GM10248 (cell line): ENCODE measurements around the gene CISTR.

Experiments
- CTCF ChIA-PET: fragments of 300-600 bp; sonication (Branson Sonifier 250); formaldehyde crosslinking; extraction: SDS; loops from one replicate; lab custom pipeline; 2021; ENCODE audit warnings: antibody characterized with exemption; lab: Yijun Ruan, JAX
- POLR2A ChIA-PET: fragments of 350-650 bp; sonication (Branson Sonifier 250); formaldehyde crosslinking; extraction: SDS; loops from one replicate; lab custom pipeline; 2020; ENCODE audit warnings: antibody characterized with exemption; lab: Yijun Ruan, JAX
- DNase-seq: peaks from one replicate; pipeline ENCODE4 v3.0.0; 2012; ENCODE audit errors: extremely low spot score
- CTCF ChIP-seq: IDR thresholded peaks from 2 replicates; pipeline ENCODE4 v1.5.1; 2012; ENCODE audit warnings: mild to moderate bottlenecking, low read depth; ENCODE audit errors: extremely low read depth, missing control alignments, control extremely low read depth

Gene CISTR

GRCh38 chr12:53712059-53712643, 39.6 kb downstream of the CISTR start:
- POLR2A ChIA-PET: no interaction called here
- DNase-seq: no peak
- TF ChIP-seq CTCF: no peak
- CTCF ChIA-PET: no interaction called here

DNA sequence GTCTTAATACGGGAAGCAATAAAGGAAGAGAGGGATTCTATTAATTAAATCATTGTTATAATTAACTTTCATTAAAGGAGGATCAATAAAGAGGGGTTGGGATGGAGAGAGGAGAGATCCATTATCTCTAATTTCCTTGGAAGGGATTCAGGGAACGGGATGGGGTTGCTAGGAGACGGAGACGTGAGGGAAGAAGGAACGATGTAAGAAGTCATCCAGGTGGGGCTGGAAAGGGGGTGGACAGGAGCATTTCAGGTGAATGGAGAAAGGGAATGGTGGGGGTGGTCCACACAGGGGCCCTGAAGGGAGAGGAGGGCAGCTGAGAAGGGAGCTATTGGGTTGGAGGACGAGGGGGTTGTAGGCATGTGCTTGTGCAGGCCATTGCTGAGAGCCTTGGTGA, 41.7 kb downstream of the CISTR start:
- CTCF ChIA-PET: interaction anchor here (1.2 to 10.0 kb wide), 3 partner anchors 8 to 29 kb away, joined by 3 to 398 read pairs (median 3); no protein-coding TSS in a partner anchor
- no peak for DNase-seq

DNA sequence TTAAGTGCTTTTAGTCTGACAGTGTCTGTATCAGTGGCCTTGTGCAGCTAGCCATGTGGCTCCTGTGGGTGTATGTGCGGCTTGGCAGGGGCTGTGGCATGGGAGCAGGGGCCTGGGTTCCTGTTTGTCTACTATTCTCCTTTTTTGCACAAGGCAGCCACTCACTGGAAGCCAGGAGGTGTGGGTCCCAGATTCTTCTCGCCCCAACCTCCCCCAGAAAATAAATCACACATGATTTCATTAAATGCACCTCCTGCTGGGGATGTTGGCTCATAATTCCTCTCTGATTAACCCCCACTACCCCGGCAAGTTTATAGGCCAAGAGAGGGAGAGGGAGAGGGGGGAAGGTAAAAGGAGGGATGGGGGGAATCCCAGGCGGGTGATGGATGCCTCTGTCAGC, 42.1 kb downstream of the CISTR start:
- TF ChIP-seq CTCF: no peak
- no peak for DNase-seq
- ChIA-PET CTCF (interaction anchor here (1.4 to 10.0 kb wide), 2 partner anchors 12 to 29 kb away, joined by 3 to 398 read pairs; no protein-coding TSS in a partner anchor), POLR2A (no interaction called here)

More for the DNA sequence above, 41.7 kb downstream of the CISTR start:
- POLR2A ChIA-PET: no interaction called here
- no peak for TF ChIP-seq CTCF

DNA sequence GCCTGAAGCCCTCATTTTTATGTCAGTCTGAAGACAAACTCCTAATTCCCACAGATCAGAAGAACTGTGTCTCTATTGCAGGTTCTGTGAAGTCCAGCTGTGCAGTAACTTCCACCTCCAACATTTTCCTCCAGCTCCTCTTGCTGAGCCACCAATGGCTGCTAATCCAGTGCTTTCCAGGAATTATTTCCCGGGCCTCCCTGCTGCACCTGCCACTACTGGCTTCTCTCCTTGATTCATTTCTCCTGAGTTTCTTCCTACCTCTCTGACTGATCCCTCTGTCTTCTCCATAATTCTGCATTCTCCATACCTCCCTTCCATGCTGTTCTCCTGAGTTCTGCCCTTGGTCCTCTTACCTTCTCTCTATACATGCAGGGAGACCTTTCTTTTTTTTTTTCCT, 45.7 kb downstream of the CISTR start:
- ChIA-PET CTCF (interaction anchor here (1.1 to 10.0 kb wide), 3 partner anchors 10 to 51 kb away, joined by 3 to 398 read pairs (median 6); no protein-coding TSS in a partner anchor), POLR2A (no interaction called here)
- no peak for DNase-seq

GRCh38 chr12:53703756-53704155, 48.0 kb downstream of the CISTR start:
- ChIA-PET POLR2A (no interaction called here), CTCF (interaction anchor here (0.7 to 10.0 kb wide), 3 partner anchors 24 to 50 kb away, joined by 3 to 398 read pairs (median 10); no protein-coding TSS in a partner anchor)
- no peak for DNase-seq
- TF ChIP-seq CTCF: no peak

More for the DNA sequence above, 45.7 kb downstream of the CISTR start:
- no peak for TF ChIP-seq CTCF

DNA sequence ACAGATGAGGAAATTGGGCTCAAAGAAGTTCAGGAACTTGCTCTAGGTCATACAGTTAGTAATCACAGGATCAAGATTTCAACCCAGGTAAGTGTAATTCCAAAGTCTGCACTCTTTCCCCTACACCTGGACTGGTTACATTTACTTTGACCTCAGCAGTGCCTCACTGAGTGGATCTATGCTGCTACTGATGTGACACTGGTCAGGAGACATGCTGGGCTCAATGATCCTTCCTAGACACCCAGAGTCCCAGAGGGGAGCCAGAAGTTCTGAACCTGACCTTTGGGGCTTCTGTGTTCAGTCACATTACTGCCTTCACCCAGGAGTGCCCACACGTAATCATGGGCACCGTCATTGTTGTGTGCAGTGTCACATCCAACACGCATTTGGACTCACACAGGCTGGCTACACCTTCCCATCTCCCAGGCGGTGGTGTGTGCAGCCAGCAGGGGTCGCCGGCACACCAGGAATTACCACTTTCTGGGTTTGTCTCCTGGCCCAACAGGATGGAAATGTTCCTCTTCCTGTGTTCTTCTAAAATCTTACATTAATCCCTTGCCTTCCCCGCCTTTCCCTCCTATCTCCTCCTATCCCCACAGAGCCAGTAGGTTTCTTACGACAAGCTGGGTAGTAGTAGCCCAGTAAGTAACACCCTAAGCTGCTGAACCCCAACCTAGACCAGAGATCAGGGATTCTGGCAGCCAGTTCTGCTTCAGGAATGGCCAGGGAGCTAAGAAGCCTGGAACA, 50.1 kb downstream of the CISTR start:
- CTCF ChIA-PET: interaction anchor here (0.6 to 10.0 kb wide), 19 partner anchors 9 to 490 kb away, joined by 3 to 398 read pairs (median 9); partner anchors contain the start of genes ATP5MC2 and CISTR
- peak; percentile 99 for TF ChIP-seq CTCF
- POLR2A ChIA-PET: no interaction called here
- DNase-seq: peak; percentile 80
